Natural killer cell (primary cell): ENCODE data around the gene GID8. TPM values are rescaled to one million over a fixed set of nuclear protein-coding genes. Genes with fewer than 3 reads are reported as not detected.

Experiments
- ATAC-seq, 3 donors: fragments of 150-1000 bp in 2 of 3; fragments of 200-7000 bp in 1 of 3; cut with Tn5 transposase; 1 replicate in 1 of 3; 2 replicates in 2 of 3; pipeline ENCODE4 v1.10.0; 2021; ENCODE audit warnings: mild to moderate bottlenecking in 2 of 3, moderate library complexity in 2 of 3
- DNase-seq, 2 donors: peaks; one replicate each; pipeline versions ENCODE4 v3.0.0 to v3.0.0-alpha.2; 2013 to 2021; ENCODE audit warnings: mixed read lengths in 1 of 2
- H3K27ac ChIP-seq: one replicate; pipeline ENCODE4 v1.5.1; 2013; ENCODE audit warnings: mild to moderate bottlenecking, low read length
- H3K27me3 ChIP-seq: one replicate; pipeline ENCODE4 v1.6.1; 2013; ENCODE audit warnings: low read length; ENCODE audit not compliant: control insufficient read depth, insufficient read depth
- H3K36me3 ChIP-seq: one replicate; pipeline ENCODE4 v1.6.1; 2013; ENCODE audit warnings: low read length; ENCODE audit not compliant: control insufficient read depth, insufficient read depth
- H3K4me1 ChIP-seq: one replicate; pipeline ENCODE4 v1.6.1; 2013; ENCODE audit warnings: low read length; ENCODE audit not compliant: control insufficient read depth, insufficient read depth
- H3K4me3 ChIP-seq: one replicate; pipeline ENCODE4 v1.5.1; 2013; ENCODE audit warnings: low read length
- H3K9me3 ChIP-seq: one replicate; pipeline ENCODE4 v1.6.1; 2013; ENCODE audit warnings: low read length; ENCODE audit not compliant: control insufficient read depth, insufficient read depth
- H3K27ac Mint-ChIP-seq, 2 donors: one replicate each; pipeline ENCODE4 v1.8.0; 2022; ENCODE audit warnings: mild to moderate bottlenecking in 2 of 2, mixed read lengths in 2 of 2, moderate library complexity in 1 of 2
- H3K27me3 Mint-ChIP-seq, 2 donors: one replicate each; pipeline ENCODE4 v1.8.0; 2022; ENCODE audit warnings: low read depth in 2 of 2, mixed read lengths in 2 of 2
- H3K36me3 Mint-ChIP-seq: one replicate; pipeline ENCODE4 v1.8.0; 2022; ENCODE audit warnings: mixed read lengths
- H3K4me1 Mint-ChIP-seq, 2 donors: one replicate each; pipeline ENCODE4 v1.8.0; 2022; ENCODE audit warnings: mixed read lengths in 2 of 2
- H3K4me3 Mint-ChIP-seq: one replicate; pipeline ENCODE4 v1.8.0; 2022; ENCODE audit warnings: mild to moderate bottlenecking, moderate library complexity, mixed read lengths
- H3K9me3 Mint-ChIP-seq, 2 donors: one replicate each; pipeline ENCODE4 v1.8.0; 2022; ENCODE audit warnings: mixed read lengths in 2 of 2
- CTCF ChIP-seq: fragments of 200-600 bp; IDR thresholded peaks from one replicate; pipeline ENCODE4 v1.8.0; 2022; ENCODE audit warnings: antibody characterized with exemption
- WGBS: methylation state at CpG from one replicate; pipeline ENCODE4 v1.1.7; 2013; ENCODE audit warnings: missing lambda C conversion rate; ENCODE audit not compliant: insufficient coverage; 5-methylcytosine and 5-hydroxymethylcytosine counted together
- intact Hi-C: fragments of 100-400 bp; cut with micrococcal nuclease; formaldehyde crosslinking; loops from one replicate; pipeline ENCODE4 v1.14.2; 2022
- total RNA-seq, 4 donors: library from RNA; stranded (reverse); fragments of 120-200 nt in 1 of 4; gene quantifications; one replicate each; pipeline versions ENCODE4 v1.2.3 to v1.2.4, GENCODE V29; 2013 to 2022

The GID8 gene
- total RNA-seq, 3 donors from 2014 or later (not counting 1 experiment from before 2014, with no cell fraction given): 45.1 to 60.1 (median 53.1) TPM

- peaks cover 11% of the 10 kb centered on the region for H3K4me1 ChIP-seq
- intact Hi-C loops: no loop called here
- H3K36me3 ChIP-seq: no peaks in the 10 kb centered on the region
- no peaks in the 10 kb centered on the region for H3K36me3 Mint-ChIP-seq
- DNase-seq: no peak
- no peak for ATAC-seq
- no peak overlapping the region for H3K4me3 ChIP-seq
- H3K27me3 ChIP-seq: peaks cover 2% of the 10 kb centered on the region
- no peak overlapping the region for H3K4me3 Mint-ChIP-seq
- no peaks in the 10 kb centered on the region for H3K9me3 Mint-ChIP-seq
- WGBS: 30% methylated on average over 20 of the region's 20 CpGs
- TF ChIP-seq CTCF: no peak
- H3K27me3 Mint-ChIP-seq: peaks cover 37 to 40% of the 10 kb centered on the region in 2 donors
- peaks cover 6 to 8% of the 10 kb centered on the region in 2 donors for H3K4me1 Mint-ChIP-seq
- H3K27ac ChIP-seq: no peak overlapping the region
- H3K9me3 ChIP-seq: no peaks in the 10 kb centered on the region
- no peak overlapping the region for H3K27ac Mint-ChIP-seq
Measured at GRCh38 chr20:62997417-62998035, 59.6 kb downstream of the GID8 start.

Other genes starting within 250 kb of the GID8 start
- gene NTSR1, start 229.3 kb upstream of the GID8 start, total RNA-seq: under 1 TPM in 2 of 3 donors, not detected in 1; 0.11 to 0.45 TPM
- gene MRGBP, start 141.7 kb upstream of the GID8 start, total RNA-seq: 10 to 100 TPM in 2 of 3 donors, 1 to 10 TPM in 1; 8.3 to 12.8 (median 10.0) TPM
- 10 to 100 TPM; 71.0 to 84.0 (median 83.0) TPM for gene OGFR, start 133.3 kb upstream of the GID8 start, total RNA-seq
- gene COL9A3, start 121.1 kb upstream of the GID8 start, total RNA-seq: 1 to 10 TPM in 1 of 3 donors, not detected in 2; 1.9 TPM
- gene TCFL5, start 76.3 kb upstream of the GID8 start, total RNA-seq: 1 to 10 TPM; 5.1 to 8.0 (median 6.4) TPM
- 100 to 1,000 TPM in 1 of 3 donors, 10 to 100 TPM in 2; 79.5 to 116 (median 83.4) TPM for gene DIDO1, start 11.6 kb upstream of the GID8 start, total RNA-seq
- 10 to 100 TPM; 22.3 to 24.0 (median 23.8) TPM for gene SLC17A9, start 14.6 kb downstream of the GID8 start, total RNA-seq
- gene BHLHE23, start 68.8 kb downstream of the GID8 start, total RNA-seq: not detected